HG03432 (cell line): ENCODE results near the gene NAT9.

Experiments used
- ATAC-seq: cut with Tn5 transposase; IDR thresholded peaks from one replicate; pipeline ENCODE4 v1.9.1; 2021; ENCODE audit warnings: mild to moderate bottlenecking, moderate library complexity; ENCODE audit not compliant: unreplicated experiment

The NAT9 gene, protein sequence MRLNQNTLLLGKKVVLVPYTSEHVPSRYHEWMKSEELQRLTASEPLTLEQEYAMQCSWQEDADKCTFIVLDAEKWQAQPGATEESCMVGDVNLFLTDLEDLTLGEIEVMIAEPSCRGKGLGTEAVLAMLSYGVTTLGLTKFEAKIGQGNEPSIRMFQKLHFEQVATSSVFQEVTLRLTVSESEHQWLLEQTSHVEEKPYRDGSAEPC

GRCh38 chr17:74776044-74776962 lies at the start of gene NAT9:
Gene NAT9 (minus strand): TSS chr17:74776345. CDS start chr17:74775698, 647 bp downstream.
- peak; percentile 78 for ATAC-seq

- no peak for ATAC-seq
These were observed 48.9 kb upstream of the NAT9 start for GRCh38 chr17:74824961-74825627.

GRCh38 chr17:74822939-74823367 lies 46.8 kb upstream of the NAT9 start:
- no peak for ATAC-seq

DNA sequence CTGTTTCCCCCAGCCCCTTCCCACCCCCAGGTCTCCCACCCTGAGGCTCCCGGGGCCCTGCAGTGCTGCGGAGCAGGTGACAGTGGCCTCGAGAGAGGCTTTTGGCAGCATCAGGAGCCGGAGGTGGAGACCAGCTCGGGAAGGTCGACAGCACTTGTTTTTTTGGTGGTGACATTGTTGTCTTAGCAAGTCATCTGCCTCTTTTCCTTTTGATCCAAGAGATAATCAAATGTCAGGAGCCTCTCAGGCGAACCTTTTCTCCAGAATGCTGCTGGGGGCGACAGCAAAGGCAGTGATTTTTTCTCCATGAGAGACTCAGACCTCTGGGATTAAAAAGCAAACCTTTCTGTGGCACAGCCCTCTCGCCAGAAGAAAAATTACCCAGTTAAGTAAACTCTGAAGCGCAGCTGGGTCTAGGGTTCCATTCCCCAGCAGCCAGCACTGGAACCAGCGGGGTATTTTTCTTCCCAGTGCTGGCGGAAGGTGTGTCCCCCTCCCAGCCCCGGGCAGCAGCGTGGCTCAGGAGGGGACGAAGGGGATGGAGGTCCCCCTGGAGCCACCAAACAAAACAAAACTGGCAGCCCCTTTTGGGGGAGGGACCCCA lies 46.3 kb upstream of the NAT9 start:
- ATAC-seq = no peak

DNA sequence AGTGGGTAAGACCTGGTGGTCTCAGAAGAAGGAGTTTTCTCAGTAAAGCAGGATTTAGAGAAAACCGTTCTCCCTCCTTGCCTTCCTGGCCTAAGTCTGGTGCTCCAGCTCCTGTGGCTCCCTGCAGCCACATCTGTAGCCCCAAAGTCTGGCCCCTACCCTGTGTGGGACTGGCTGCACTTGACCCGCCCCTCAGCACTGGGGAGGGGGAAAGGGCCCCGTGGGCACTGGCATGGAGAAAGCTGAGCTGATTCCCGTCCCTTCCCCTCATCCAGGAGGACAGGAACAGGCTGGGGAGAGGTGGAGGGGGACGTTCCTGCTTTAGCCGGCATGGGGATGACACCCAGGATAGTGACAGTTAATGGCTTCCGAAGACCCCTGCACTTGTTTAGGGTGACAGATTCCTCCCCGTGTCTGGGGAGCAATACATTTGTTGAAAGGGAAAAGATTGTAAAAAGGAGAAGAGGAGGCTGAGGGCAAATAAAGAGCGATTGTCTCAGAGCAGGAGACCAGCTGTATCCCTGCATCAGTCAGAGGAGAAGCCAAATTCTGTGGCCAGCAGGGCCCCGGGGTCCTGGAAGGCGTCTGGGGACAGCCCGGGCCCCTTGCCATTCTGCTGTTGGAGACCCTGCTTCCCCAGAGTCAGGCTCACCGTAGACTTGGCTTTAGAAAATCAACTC lies 45.6 kb upstream of the NAT9 start:
- ATAC-seq = no peak

DNA sequence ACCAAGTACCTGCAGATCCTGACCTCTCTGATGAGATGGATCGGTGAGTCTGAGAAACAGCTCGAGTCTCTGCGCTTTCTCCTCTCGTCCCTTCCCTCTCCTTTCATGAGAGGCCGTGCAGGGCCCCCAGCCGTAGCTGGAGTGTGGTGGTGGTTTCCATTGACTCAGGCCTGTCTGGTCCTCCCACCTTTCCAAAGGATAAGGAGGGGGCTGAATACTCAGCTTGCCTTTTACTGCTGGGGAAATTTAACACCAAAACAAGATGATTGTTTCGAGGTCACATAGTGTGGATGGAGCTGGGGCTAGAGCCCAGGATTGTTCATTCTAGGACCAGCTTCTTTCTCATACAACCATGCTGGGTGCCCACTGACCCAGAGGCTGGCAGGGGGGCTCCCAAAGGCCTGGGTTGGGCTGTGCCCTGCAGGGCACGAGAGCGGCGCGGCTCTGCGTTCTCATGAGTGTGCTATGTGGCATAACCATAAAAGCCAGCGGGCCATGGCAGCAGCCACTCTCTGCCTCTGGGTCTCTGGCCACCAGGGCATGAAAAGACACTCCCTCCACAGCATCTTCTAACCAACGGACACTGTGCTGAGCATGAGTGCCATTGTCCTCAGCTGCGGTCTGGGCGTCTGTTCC lies 43.8 kb upstream of the NAT9 start:
- no peak for ATAC-seq

- no peak for ATAC-seq
These were observed 42.3 kb upstream of the NAT9 start for GRCh38 chr17:74818291-74818938.

- no peak for ATAC-seq
These were observed 40.9 kb upstream of the NAT9 start for GRCh38 chr17:74816905-74817620.

DNA sequence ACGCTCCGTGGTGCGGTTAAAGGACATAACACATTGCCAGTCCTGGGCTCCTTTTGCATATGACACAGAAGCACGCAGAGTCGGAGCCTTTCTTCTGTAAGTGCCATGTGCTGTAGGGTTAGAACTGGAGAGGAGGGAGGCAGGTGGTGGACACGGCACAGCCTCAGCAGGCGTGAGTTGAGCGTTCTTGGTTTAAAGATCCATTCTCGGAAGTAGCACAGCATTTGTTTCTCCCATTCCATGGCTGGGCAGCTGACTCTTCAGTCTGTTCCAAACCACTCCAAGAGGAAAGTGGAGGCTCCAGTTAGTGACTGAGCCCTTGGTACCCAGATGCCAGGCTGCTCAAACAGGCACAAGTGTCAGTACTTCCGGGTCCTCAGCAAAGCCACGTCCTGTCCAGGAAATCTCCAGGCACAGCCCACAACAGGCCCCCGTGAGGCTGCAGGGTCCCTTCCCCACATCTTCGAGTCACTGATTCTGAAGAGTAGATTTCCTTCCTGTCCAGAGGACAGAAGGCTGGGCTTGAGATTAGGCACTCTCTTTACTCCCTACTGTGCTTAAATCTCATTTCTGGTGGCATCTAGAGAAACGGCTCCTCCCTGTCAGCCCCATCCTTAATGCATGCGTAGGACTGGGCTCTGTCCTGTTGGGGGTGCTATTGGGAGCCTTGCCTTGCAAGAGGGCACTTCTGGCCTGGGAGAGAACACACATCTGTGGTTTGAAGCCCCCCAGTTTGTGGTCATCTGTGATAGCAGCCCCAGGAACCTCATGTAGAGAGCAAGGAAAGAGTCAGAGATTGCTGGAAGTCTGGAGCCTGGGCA lies 39.6 kb upstream of the NAT9 start:
- no peak for ATAC-seq

GRCh38 chr17:74815067-74815466 lies 38.9 kb upstream of the NAT9 start:
- no peak for ATAC-seq

GRCh38 chr17:74814453-74814852 lies 38.3 kb upstream of the NAT9 start:
- no peak for ATAC-seq

GRCh38 chr17:74812109-74813009 lies 36.2 kb upstream of the NAT9 start:
- no peak for ATAC-seq

DNA sequence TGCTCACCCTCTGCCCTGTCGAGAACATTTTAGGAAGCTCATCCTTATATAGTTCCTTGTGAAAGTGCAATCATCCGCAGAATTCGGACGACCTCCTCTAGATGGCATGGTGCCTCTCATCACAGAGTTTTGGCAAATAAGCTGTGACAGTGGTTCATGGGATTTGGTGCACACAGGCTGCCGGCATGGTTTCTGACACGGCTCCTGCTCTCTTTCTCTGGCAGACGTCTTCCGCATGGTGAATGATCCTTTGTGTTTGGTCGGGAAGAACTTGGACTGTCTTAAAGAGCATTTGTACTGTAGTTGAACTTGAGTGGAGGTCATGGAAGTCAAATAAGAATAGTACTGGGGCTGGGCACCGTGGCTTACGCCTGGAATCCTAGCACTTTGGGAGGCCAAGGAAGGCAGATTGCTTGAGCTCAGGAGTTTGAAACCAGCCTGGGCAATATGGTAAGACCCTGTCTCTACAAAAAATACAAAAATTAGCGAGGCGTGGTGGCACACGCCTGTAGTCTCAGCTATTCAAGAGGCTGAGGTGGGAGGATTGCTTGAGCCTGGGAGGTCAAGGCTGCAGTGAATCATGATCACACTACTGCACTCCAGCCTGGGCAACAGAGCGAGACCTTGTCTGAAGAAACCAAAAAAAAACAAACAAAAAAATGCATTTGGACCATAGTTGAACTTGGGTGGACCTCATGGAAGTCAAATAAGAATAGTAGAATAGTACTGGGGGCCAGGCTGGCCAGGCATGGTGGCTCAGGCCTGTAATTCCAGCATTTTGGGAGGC lies 34.7 kb upstream of the NAT9 start:
- no peak for ATAC-seq

DNA sequence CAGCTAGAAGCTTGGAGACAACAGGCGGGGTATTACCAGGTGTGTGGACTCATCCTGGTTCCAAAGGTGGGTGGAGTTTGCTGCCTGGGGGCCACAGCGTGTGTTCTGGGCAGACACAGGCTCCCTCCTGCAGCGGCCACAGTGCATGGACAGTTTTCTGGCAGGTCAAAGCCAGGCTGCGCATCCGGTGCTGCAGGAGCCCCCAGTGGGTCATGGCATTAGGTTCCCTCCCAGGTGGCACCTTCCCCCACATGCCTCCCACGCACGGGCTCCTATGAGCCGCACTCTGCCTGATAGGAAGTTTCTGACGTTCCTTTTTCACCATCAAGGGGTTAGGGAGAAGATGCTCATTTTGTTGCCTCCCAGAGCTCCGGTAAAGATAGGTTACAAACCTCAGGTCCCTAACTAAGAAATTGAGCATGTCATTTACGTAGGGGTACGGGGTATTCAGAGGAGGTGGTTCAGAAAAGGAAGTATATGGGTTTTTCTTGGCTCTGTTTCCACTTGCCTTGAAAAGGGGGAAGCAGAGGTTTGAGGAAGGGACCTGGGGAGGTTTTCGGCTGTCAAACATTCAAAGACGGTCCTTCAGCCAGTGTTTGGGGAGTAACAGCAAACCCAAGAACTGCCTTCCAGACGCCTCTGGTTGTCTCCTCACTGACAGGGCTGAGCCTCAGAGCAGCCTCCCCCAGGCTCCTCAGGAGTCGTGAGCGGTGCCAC lies 32.7 kb upstream of the NAT9 start:
- ATAC-seq = no peak

GRCh38 chr17:74807925-74808324 lies 31.8 kb upstream of the NAT9 start:
- no peak for ATAC-seq

DNA sequence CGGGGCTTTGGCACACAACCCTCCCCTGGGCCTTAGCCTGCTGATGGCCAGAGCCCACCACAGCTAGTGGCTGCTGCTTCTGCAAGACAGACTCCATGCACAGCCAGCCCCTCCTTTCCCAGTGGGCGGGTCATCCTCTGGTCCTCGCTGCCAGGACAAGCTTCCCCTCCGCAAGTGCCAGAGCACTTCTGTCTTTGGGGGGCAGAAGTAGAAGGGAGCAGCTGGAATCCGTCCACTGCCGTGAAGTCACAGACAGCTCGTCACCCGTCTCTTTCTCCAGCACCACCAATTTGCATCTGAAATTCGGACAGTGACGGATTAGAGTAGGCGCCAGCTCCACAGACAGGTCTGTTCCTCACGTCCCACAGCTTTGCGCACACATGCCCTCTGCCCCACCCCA lies 31.3 kb upstream of the NAT9 start:
- no peak for ATAC-seq
